Stimulated activated CD4-positive, alpha-beta T cell treated with anti-CD3 and anti-CD28 coated beads, Interleukin-15, amount 100 ng/mL, for 24 hours (primary cell): ENCODE results near the gene POU3F1.

Experiments
- DNase-seq: peaks from one replicate; pipeline ENCODE4 v3.0.0-alpha.2; 2020

Gene POU3F1

DNA sequence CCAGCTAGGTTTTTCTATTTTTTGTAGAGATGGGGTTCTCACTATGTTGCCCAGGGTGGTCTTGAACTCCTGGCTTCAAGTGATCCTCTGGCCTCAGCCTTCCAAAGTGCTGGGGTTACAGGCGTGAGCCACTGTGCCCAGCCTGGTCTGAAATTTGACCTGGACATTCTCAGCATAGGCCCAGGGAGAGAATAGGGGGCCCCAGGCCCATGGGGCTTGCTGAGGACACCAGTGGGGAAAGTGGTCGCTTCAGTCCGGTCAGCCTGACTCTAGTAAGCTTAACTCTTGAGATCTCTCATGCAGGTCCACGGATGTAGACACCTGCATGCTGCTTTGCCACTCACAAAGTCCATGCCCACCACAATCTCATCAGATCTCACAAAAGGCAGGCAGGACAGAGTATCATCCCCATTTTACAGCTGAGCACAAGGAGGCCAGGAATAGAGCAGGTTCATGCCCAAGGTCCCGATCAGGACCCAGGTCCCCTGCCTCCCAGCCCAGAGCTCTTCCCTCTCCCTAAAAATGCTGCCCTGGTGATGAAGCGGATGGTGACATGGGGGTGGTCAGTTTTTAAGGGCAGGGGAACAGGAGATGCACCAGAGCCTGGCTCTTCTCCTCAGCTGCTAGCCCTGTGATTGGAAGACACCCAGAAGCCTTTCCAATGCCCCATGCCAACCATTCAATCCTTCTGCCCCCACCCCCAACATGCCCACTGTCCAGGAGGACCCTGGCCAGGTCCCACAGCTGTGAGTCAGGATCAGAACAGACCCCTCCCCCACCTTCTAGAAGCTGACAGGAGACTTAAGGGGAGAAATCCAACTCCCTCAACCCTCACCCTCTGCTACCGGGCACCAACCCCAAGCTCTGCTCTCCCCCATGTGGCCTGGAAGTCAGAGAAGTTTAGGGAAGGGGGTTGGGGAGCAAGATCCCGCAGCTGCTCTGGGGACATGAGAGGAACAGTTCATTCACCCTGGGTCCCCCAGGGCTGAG, 43.0 kb downstream of the POU3F1 start:
- no peak for DNase-seq

DNA sequence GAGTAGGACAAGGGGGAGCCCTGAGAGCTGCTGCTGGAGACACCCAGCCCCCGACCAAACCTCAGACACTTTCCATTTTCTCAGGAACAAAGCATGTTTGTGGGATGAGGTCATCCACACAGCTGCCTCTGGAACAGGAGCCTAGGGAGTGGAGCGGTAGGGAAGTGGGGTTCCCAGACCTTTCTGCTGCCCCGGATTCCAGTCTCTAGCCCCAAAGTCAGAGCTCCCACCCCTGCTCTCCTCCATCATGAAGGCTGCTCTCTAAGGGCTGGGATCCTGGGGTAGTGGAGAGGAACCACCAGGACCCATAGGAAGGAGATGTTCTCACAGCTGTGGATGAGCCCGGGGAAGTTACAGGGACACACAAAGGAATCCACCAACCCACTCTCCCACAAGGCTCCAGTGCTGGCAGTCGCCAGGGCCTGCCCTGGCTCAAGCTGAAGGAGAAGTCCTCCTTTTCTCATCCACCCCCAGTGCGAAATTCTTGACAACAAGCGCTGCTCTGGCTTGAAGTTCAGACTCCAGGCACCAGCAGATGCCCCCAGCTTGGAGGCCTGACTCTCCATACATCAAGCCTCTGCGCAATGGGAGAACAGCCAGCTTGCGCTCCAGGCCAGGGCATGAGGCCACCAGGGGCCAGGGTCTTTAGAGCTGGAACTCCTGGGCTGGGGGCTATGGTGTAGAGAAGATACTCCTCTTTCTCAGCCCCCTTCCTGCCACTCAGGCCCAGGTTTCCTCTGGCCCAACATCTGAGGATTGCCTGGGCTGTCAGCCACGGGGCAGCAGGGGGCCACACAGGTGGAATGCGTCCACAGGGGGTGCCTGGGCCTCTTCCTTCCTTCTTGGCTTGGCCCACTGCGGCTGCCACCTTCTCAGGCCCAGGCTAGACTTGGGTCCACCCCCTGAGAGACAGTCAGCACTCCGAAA, 45.8 kb downstream of the POU3F1 start:
- no peak for DNase-seq

- no peak for DNase-seq
Measured at GRCh38 chr1:38000233-38000528, 46.4 kb downstream of the POU3F1 start.

GRCh38 chr1:37999430-38000232, 47.0 kb downstream of the POU3F1 start:
- DNase-seq = no peak

- no peak for DNase-seq
Measured at GRCh38 chr1:37998913-37999429, 47.6 kb downstream of the POU3F1 start.

- DNase-seq = no peak
Measured at GRCh38 chr1:37998089-37998808, 48.3 kb downstream of the POU3F1 start.

DNA sequence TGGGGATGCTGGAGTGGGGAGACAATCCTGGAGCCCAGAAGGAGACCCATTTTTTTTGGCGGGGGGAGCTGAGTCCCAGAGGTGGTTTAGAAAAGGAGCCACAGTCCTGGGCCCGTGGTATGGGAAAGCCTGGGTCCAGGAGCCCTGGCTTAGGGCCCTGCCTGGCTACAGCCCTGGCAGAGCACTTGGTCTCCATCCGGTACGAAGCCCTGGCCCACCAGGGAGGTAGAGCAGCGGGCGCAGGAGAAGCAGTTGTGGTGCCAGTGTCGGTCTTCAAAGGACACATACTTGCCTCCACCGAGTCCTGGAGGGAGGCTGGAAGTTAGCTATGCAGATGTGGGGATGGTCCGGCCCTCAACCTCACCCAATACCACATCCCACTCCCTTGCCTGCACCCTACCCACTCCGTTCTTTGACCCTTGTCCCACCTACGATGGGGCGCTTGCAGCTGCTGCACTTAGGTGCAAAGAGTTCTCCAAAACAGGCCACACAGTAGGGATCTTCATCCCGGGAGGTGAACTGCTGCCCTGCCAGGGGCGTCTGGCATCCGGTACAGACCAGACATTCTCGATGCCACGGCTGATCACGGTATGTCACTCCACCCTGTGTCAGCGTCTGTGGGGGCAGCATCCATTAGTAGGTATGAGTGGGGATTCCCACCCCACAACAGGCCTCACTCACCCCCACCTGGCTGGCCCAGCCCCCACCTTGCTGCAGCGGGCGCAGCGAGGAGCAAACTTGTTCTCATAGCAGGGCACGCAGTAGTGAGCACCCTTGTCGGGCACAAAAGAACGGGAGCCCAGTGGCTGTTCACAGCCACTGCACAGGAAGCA, 49.1 kb downstream of the POU3F1 start:
- no peak for DNase-seq

GRCh38 chr1:37995751-37996345, 50.7 kb downstream of the POU3F1 start:
- no peak for DNase-seq

- no peak for DNase-seq
Measured at GRCh38 chr1:37994886-37995566, 51.6 kb downstream of the POU3F1 start.
